22Rv1 (cell line): ENCODE measurements around the gene ZNF134.
A peak's percentile ranks its signal among the peaks of the same experiment; 100 is the strongest.

Experiments used
- ZFX ChIP-seq: fragments of 450-650 bp; IDR thresholded peaks from 2 replicates; pipeline ENCODE4 v1.6.1; 2017; ENCODE audit warnings: antibody characterized with exemption, borderline replicate concordance
- TF ChIP-seq, protein P1 (sequence below): fragments of 450-650 bp; IDR thresholded peaks from 2 replicates; pipeline ENCODE4 v1.5.1; 2017; ENCODE audit warnings: mild to moderate bottlenecking

- TF ChIP-seq, protein P1, sequence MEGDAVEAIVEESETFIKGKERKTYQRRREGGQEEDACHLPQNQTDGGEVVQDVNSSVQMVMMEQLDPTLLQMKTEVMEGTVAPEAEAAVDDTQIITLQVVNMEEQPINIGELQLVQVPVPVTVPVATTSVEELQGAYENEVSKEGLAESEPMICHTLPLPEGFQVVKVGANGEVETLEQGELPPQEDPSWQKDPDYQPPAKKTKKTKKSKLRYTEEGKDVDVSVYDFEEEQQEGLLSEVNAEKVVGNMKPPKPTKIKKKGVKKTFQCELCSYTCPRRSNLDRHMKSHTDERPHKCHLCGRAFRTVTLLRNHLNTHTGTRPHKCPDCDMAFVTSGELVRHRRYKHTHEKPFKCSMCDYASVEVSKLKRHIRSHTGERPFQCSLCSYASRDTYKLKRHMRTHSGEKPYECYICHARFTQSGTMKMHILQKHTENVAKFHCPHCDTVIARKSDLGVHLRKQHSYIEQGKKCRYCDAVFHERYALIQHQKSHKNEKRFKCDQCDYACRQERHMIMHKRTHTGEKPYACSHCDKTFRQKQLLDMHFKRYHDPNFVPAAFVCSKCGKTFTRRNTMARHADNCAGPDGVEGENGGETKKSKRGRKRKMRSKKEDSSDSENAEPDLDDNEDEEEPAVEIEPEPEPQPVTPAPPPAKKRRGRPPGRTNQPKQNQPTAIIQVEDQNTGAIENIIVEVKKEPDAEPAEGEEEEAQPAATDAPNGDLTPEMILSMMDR, result 0 out of 2 replicates have a peak, but pooled peaks have one; percentile 2
- TF ChIP-seq ZFX, result no peak
These were observed 19.2 kb downstream of the ZNF134 start, which contains the start of gene ZNF211 for GRCh38 chr19:57632987-57633831.
